GM12878 (cell line): ENCODE measurements around the gene SLC23A2. TPM values are rescaled to one million over a fixed set of nuclear protein-coding genes. Genes with fewer than 3 reads are reported as not detected.

Experiments used
- ATAC-seq: fragments of 200-7000 bp; cut with Tn5 transposase; 3 replicates; pipeline ENCODE4 v1.9.1; 2020; ENCODE audit warnings: mild to moderate bottlenecking, moderate library complexity
- BruUV-seq: library from RNA; stranded (reverse); fragments of 400-500 nt; replicated peaks from 2 replicates; lab custom pipeline; 2021; lab: Mats Ljungman, UMichigan
- CTCF ChIA-PET: fragments of 300-600 bp; sonication (Branson Sonifier 250); formaldehyde crosslinking; extraction: SDS; loops from one replicate; lab custom pipeline; 2021; ENCODE audit warnings: inconsistent platforms; lab: Yijun Ruan, JAX
- POLR2A ChIA-PET: fragments of 350-600 bp; formaldehyde crosslinking; extraction: SDS; loops from one replicate; lab custom pipeline; 2021; ENCODE audit warnings: inconsistent platforms; lab: Charles Lee
- RAD21 ChIA-PET: fragments of 300-600 bp; sonication (Branson Sonifier 250); formaldehyde crosslinking; loops from one replicate; lab custom pipeline; 2023; ENCODE audit warnings: antibody characterized with exemption; ENCODE audit not compliant: unreplicated experiment; lab: Charles Lee
- SMC1A ChIA-PET: fragments of 300-600 bp; sonication (Branson Sonifier 250); formaldehyde crosslinking; loops from one replicate; lab custom pipeline; 2023; ENCODE audit not compliant: unreplicated experiment, uncharacterized antibody; lab: Charles Lee
- DNase-seq: peaks from one replicate; pipeline ENCODE4 v3.0.0-alpha.2; 2011; ENCODE audit warnings: low read depth, low spot score
- FAIRE-seq: peaks from 3 replicates; lab custom pipeline; 2011; peaks lifted over from hg19 to GRCh38; lab: Jason Lieb, UNC
- H2AFZ ChIP-seq: 2 replicates; pipeline ENCODE4 v1.6.0; 2011; ENCODE audit warnings: low read depth, low read length, control low read depth; ENCODE audit not compliant: control insufficient read depth
- H3K27ac ChIP-seq: 2 replicates; pipeline ENCODE4 v1.5.1; 2011; ENCODE audit warnings: control low read depth; ENCODE audit not compliant: control insufficient read depth, insufficient read depth
- H3K27me3 ChIP-seq, 2 experiments: replicated peaks in 1 of 2; 2 replicates each; pipeline versions ENCODE4 v1.6.0 to v1.6.1; 2011; ENCODE audit warnings: low read length in 1 of 2; ENCODE audit not compliant: control insufficient read depth in 2 of 2, insufficient read depth in 2 of 2
- H3K36me3 ChIP-seq, 2 experiments: 2 replicates each; pipeline ENCODE4 v1.5.1; 2011; ENCODE audit warnings: low read length in 1 of 2; ENCODE audit not compliant: control insufficient read depth in 2 of 2, insufficient read depth in 2 of 2
- H3K4me1 ChIP-seq: 2 replicates; pipeline ENCODE4 v1.6.1; 2011; ENCODE audit warnings: mild to moderate bottlenecking, low read length, moderate library complexity, mixed read lengths; ENCODE audit not compliant: control insufficient read depth, insufficient read depth
- H3K4me2 ChIP-seq: 2 replicates; pipeline ENCODE4 v1.6.0; 2011; ENCODE audit warnings: control low read depth; ENCODE audit not compliant: control insufficient read depth, insufficient read depth
- H3K4me3 ChIP-seq: fragments of 200-600 bp; sonication (generic); 2 replicates; pipeline ENCODE4 v1.5.1; 2016
- H3K79me2 ChIP-seq: 2 replicates; pipeline ENCODE4 v1.6.0; 2011; ENCODE audit warnings: low read length; ENCODE audit not compliant: control insufficient read depth, insufficient read depth
- H3K9ac ChIP-seq: 2 replicates; pipeline ENCODE4 v1.8.0; 2011; ENCODE audit warnings: low read length, control low read depth, mixed read lengths; ENCODE audit not compliant: control insufficient read depth, insufficient read depth
- H3K9me3 ChIP-seq: replicated peaks from 3 replicates; pipeline ENCODE4 v1.5.1; 2011; ENCODE audit warnings: mild to moderate bottlenecking, low read length; ENCODE audit not compliant: control insufficient read depth, insufficient read depth
- H4K20me1 ChIP-seq: 2 replicates; pipeline ENCODE4 v1.6.0; 2011; ENCODE audit not compliant: control insufficient read depth, insufficient read depth
- EED ChIP-seq: sonication (generic); IDR thresholded peaks from 2 replicates; pipeline ENCODE4 v1.6.1; 2016; ENCODE audit warnings: antibody characterized with exemption, low read depth
- EGR1 ChIP-seq, 2 experiments: IDR thresholded peaks; 1 replicate in 1 of 2; 2 replicates in 1 of 2; pipeline ENCODE4 v1.6.1; 2011 to 2012; ENCODE audit warnings: low read depth in 2 of 2, low read length in 2 of 2, borderline replicate concordance in 1 of 2, mild to moderate bottlenecking in 1 of 2, moderate library complexity in 1 of 2
- KAT2A ChIP-seq: conservative IDR thresholded peaks from 2 replicates; pipeline ENCODE4 v1.6.1; 2011; ENCODE audit warnings: low read depth, low read length; ENCODE audit not compliant: control insufficient read depth
- MEF2B ChIP-seq: fragments of 450-650 bp; IDR thresholded peaks from 2 replicates; pipeline ENCODE4 v1.6.1; 2018; ENCODE audit warnings: mild to moderate bottlenecking, moderate library complexity; ENCODE audit not compliant: partially characterized antibody, poor library complexity, severe bottlenecking
- MTA2 ChIP-seq: fragments of 450-650 bp; IDR thresholded peaks from 2 replicates; pipeline ENCODE4 v1.6.1; 2016; ENCODE audit warnings: low read depth, mild to moderate bottlenecking, moderate library complexity
- MXI1 ChIP-seq: fragments of 150-350 bp; IDR thresholded peaks from 2 replicates; pipeline ENCODE4 v1.6.1; 2011; ENCODE audit warnings: low read depth, mild to moderate bottlenecking, inconsistent platforms, low read length, improper control_type of control experiment
- NR2C2 ChIP-seq: IDR thresholded peaks from 2 replicates; pipeline ENCODE4 v1.6.1; 2011; ENCODE audit warnings: borderline replicate concordance, low read depth; ENCODE audit not compliant: control insufficient read depth, insufficient read length
- NR2F1 ChIP-seq: fragments of 450-650 bp; conservative IDR thresholded peaks from 2 replicates; pipeline ENCODE4 v1.6.1; 2017; ENCODE audit warnings: mild to moderate bottlenecking
- RAD21 ChIP-seq: IDR thresholded peaks from 2 replicates; pipeline ENCODE4 v1.6.1; 2011; ENCODE audit warnings: mild to moderate bottlenecking, low read depth, low read length, moderate library complexity; ENCODE audit not compliant: insufficient read depth
- TARDBP ChIP-seq: IDR thresholded peaks from 2 replicates; pipeline ENCODE4 v1.6.1; 2016; ENCODE audit warnings: borderline replicate concordance
- TBL1XR1 ChIP-seq: IDR thresholded peaks from 2 replicates; pipeline ENCODE4 v1.6.1; 2012; ENCODE audit warnings: low read depth, low read length, improper control_type of control experiment
- ZNF217 ChIP-seq: fragments of 450-650 bp; IDR thresholded peaks from 2 replicates; pipeline ENCODE4 v1.6.1; 2017; ENCODE audit warnings: antibody characterized with exemption, mild to moderate bottlenecking
- ZNF622 ChIP-seq: fragments of 450-650 bp; IDR thresholded peaks from 2 replicates; pipeline ENCODE4 v1.6.1; 2017; ENCODE audit warnings: mild to moderate bottlenecking, inconsistent platforms
- ZSCAN29 ChIP-seq: fragments of 450-650 bp; IDR thresholded peaks from 2 replicates; pipeline ENCODE4 v1.6.1; 2017; ENCODE audit warnings: mild to moderate bottlenecking, moderate library complexity
- WGBS: methylation state at CpG from one replicate; pipeline ENCODE4 v1.1.6; 2016; ENCODE audit warnings: low lambda C conversion rate; ENCODE audit not compliant: insufficient replicate concordance, insufficient coverage; ENCODE audit errors: missing lambda C conversion rate; 5-methylcytosine and 5-hydroxymethylcytosine counted together
- in situ Hi-C: fragments of 300-500 bp; cut with MboI; formaldehyde crosslinking; loops from 9 replicates; pipeline ENCODE4 v1.14.3; 2018; ENCODE audit warnings: mixed read lengths
- intact Hi-C: fragments of 100-400 bp; cut with micrococcal nuclease; formaldehyde crosslinking; loops from one replicate; pipeline ENCODE4 v1.14.2; 2022; ENCODE audit not compliant: unreplicated experiment
- polyA plus RNA-seq, 11 experiments: library from polyadenylated mRNA; depleted of rRNA in 4 of 11; unstranded in 6 of 11; stranded (reverse) in 5 of 11; fragments of >200 nt; fragmentation: Nextera tagmentation in 4 of 11; fragmentation: Illumina TruSeq in 1 of 11; extraction: Ambion mirVana in 4 of 11; extraction: Trizol in 1 of 11; gene quantifications; 1 replicate in 1 of 11; 2 replicates in 10 of 11; pipeline versions ENCODE4 v1.2.1 to v1.2.3, GENCODE V29; 2011 to 2016; ENCODE audit warnings: inconsistent platforms in 2 of 11, missing spikeins in 2 of 11, low read depth in 1 of 11
- total RNA-seq, 4 experiments: library from RNA; depleted of rRNA in 3 of 4; stranded (reverse); fragments of >200 nt in 3 of 4; fragmentation: Illumina TruSeq in 1 of 4; extraction: Trizol in 1 of 4; gene quantifications; 2 replicates each; pipeline versions ENCODE4 v1.2.1 to v1.2.3, GENCODE V29; 2013 to 2021

Gene SLC23A2
- total and polyA plus RNA-seq, 10 of the 15 experiments (the other 5 are each of a cell fraction or from before 2014, with no cell fraction given) = 4.4 to 56.1 (median 35.5) TPM

- H3K4me3 ChIP-seq = no peak overlapping the region
- TF ChIP-seq NR2F1 = no peak
- DNase-seq (no peak), FAIRE-seq (no peak), ATAC-seq (no peak)
- H3K9me3 ChIP-seq = no peaks in the 10 kb centered on the region
- POLR2A ChIA-PET = no interaction called here
- peaks cover 12% of the 10 kb centered on the region for H3K4me1 ChIP-seq
- in situ Hi-C loops (no loop called here), intact Hi-C loops (no loop called here)
- H2AFZ ChIP-seq = no peak overlapping the region
- H4K20me1 ChIP-seq = peaks cover 3% of the 10 kb centered on the region; the same call in 1 of the 2 replicates
- RAD21 ChIA-PET = no interaction called here
- CTCF ChIA-PET = interaction anchor here (1.3 to 1.6 kb wide), 3 partner anchors 18 to 178 kb away, joined by 3 to 8 read pairs (median 5); no protein-coding TSS in a partner anchor
- H3K36me3 ChIP-seq = peaks cover 0 to 1% of the 10 kb centered on the region in 2 experiments; a peak in 2 of 4 replicates
- H3K27ac ChIP-seq = no peak overlapping the region
- no peak overlapping the region for H3K4me2 ChIP-seq
- no peaks in the 10 kb centered on the region for H3K27me3 ChIP-seq
- no TSS peak for BruUV-seq
- H3K9ac ChIP-seq = no peak overlapping the region
- SMC1A ChIA-PET = interaction anchor here (0.9 kb wide), 1 partner anchor 163 kb away, joined by 3 read pairs; no protein-coding TSS in a partner anchor
- 67% methylated on average over 3 of the region's 5 CpGs for WGBS
- no peaks in the 10 kb centered on the region for H3K79me2 ChIP-seq
Measured at GRCh38 chr20:4937407-4938319, 63.6 kb downstream of the SLC23A2 start.

- Histone ChIP-seq H3K36me3 (peaks cover 0 to 1% of the 10 kb centered on the region in 2 experiments; a peak in 2 of 4 replicates), H3K9me3 (no peaks in the 10 kb centered on the region), H3K27me3 (no peaks in the 10 kb centered on the region), H3K4me3 (no peak overlapping the region), H2AFZ (no peak overlapping the region), H3K79me2 (no peaks in the 10 kb centered on the region), H4K20me1 (peaks cover 3% of the 10 kb centered on the region; the same call in 1 of the 2 replicates), H3K9ac (no peak overlapping the region), H3K4me2 (no peak overlapping the region), H3K27ac (no peak overlapping the region), H3K4me1 (peaks cover 9% of the 10 kb centered on the region)
- in situ Hi-C loops (no loop called here), intact Hi-C loops (no loop called here)
- RAD21 ChIA-PET = no interaction called here
- ATAC-seq (no peak), DNase-seq (no peak), FAIRE-seq (no peak)
- SMC1A ChIA-PET = interaction anchor here (0.6 to 1.1 kb wide), 4 partner anchors 20 to 178 kb away, joined by 3 to 4 read pairs (median 4); no protein-coding TSS in a partner anchor
- no TSS peak for BruUV-seq
- WGBS = 90% methylated on average over 12 of the region's 12 CpGs
- CTCF ChIA-PET = interaction anchor here (0.6 to 1.6 kb wide), 6 partner anchors 10 to 244 kb away, joined by 3 to 8 read pairs (median 4); no protein-coding TSS in a partner anchor
- POLR2A ChIA-PET = interaction anchor here (0.6 kb wide), 1 partner anchor 161 kb away, joined by 6 read pairs; no protein-coding TSS in a partner anchor
- TF ChIP-seq ZSCAN29 (no peak), NR2C2 (no peak), RAD21 (no peak), EGR1 (IDR thresholded peaks at IDR 0.05; ENCODE audit: borderline replicate concordance in 1 of 2, low read depth in 2 of 2, low read length in 2 of 2) (no peak), TBL1XR1 (no peak), ZNF217 (no peak), MTA2 (no peak), MXI1 (no peak), TARDBP (no peak), EED (no peak), MEF2B (no peak), KAT2A (no peak), ZNF622 (no peak)
Measured at GRCh38 chr20:4936851-4937406, 64.4 kb downstream of the SLC23A2 start.
